Cardiac fibroblast (primary cell): ENCODE results near the gene STK32B.

ENCODE experiments used
- DNase-seq, 2 donors: peaks; one replicate each; pipeline versions ENCODE4 v3.0.0 to v3.0.0-alpha.2; 2010; ENCODE audit warnings: low read depth in 2 of 2
- H3K4me3 ChIP-seq, 2 donors: replicated peaks in 1 of 2; 1 replicate in 1 of 2; 2 replicates in 1 of 2; pipeline ENCODE4 v1.5.1; 2011; ENCODE audit warnings: low read depth in 2 of 2, low read length in 2 of 2, mild to moderate bottlenecking in 2 of 2, moderate library complexity in 1 of 2
- TF ChIP-seq, protein P1 (sequence below): IDR thresholded peaks from one replicate; pipeline ENCODE4 v1.5.1; 2011; ENCODE audit warnings: low read depth, mild to moderate bottlenecking, low read length, inconsistent platforms

Gene STK32B

DNA sequence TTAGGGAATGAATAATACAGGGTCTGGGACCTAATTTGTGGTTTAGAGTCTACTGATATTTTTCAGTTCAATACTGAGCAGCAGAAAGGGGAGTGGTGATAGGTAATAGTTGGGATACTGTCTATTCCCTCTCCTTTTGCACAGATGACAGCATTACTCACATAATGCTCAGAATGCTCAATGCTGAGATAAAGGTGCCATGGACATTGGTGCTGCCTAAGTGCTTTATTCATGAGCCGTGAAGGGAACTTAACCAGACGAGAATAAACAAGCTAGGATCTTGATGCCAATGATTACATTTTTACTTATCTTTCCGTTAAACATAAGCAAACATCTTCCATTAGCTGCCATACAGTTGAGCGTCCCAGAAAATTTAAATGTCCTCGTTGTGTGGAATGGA, 75.6 kb downstream of the STK32B start:
- no peak overlapping the region for H3K4me3 ChIP-seq
- TF ChIP-seq, protein P1, sequence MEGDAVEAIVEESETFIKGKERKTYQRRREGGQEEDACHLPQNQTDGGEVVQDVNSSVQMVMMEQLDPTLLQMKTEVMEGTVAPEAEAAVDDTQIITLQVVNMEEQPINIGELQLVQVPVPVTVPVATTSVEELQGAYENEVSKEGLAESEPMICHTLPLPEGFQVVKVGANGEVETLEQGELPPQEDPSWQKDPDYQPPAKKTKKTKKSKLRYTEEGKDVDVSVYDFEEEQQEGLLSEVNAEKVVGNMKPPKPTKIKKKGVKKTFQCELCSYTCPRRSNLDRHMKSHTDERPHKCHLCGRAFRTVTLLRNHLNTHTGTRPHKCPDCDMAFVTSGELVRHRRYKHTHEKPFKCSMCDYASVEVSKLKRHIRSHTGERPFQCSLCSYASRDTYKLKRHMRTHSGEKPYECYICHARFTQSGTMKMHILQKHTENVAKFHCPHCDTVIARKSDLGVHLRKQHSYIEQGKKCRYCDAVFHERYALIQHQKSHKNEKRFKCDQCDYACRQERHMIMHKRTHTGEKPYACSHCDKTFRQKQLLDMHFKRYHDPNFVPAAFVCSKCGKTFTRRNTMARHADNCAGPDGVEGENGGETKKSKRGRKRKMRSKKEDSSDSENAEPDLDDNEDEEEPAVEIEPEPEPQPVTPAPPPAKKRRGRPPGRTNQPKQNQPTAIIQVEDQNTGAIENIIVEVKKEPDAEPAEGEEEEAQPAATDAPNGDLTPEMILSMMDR: no peak
- no peak for DNase-seq

DNA sequence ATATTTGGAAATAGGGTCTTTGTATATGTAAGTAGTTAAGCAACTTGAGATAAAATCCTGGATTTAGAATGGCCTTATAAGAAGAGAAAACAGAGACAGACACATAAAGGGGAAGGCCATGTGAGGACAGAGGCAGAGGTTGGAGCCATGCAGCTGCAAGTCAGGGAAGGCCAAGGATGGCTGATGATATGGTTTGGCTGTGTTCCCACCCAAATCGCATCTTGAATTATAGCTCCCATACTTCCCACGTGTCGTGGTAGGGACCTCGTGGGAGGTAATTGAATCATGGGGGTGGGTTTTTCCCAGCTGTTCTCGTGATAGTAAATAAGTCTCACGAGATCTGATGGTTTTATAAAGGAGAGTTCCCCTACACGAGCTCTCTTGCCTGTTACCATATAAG, 76.3 kb downstream of the STK32B start:
- no peak overlapping the region for H3K4me3 ChIP-seq
- DNase-seq: no peak
- TF ChIP-seq, protein P1: no peak

DNA sequence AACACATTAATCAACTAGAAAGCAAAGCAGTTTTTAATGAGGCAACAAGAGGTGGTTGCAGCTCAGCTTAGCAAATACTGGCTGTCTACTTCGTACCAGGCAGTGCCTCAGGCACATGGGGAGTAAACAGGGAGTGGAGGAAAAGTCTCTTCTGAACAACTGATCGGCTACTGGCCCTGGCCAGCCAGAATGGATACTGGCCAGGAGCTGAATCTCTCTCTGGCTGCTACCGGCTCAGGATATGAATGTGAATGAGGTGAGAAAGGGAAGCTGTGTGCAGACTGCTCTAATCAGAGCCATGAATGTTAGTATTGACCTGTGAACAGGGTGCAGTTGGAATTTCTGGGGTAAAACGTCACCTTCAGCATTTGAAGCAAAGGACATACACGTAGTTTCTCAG, 77.3 kb downstream of the STK32B start:
- DNase-seq: no peak
- H3K4me3 ChIP-seq: no peak overlapping the region
- TF ChIP-seq, protein P1: no peak

DNA sequence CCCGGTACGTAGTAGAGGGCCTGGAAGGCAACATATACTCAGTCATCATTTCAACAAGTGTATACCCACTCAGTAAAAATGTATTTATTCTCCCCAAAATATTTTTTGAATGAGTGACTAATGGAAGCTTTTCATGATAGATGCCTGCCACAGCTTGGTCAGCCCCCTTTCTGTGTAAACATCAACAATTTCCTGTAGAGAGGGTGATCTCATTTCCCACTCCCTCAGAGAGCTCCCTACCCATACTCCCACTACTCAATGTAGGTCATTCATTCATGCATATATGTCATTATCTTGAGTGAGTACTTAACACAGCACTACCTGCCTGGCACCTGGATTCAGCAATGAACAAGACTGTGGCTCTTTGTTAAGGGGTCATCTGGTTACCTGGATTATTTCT, 81.9 kb downstream of the STK32B start:
- DNase-seq: no peak
- no peak overlapping the region for H3K4me3 ChIP-seq
- TF ChIP-seq, protein P1: no peak

DNA sequence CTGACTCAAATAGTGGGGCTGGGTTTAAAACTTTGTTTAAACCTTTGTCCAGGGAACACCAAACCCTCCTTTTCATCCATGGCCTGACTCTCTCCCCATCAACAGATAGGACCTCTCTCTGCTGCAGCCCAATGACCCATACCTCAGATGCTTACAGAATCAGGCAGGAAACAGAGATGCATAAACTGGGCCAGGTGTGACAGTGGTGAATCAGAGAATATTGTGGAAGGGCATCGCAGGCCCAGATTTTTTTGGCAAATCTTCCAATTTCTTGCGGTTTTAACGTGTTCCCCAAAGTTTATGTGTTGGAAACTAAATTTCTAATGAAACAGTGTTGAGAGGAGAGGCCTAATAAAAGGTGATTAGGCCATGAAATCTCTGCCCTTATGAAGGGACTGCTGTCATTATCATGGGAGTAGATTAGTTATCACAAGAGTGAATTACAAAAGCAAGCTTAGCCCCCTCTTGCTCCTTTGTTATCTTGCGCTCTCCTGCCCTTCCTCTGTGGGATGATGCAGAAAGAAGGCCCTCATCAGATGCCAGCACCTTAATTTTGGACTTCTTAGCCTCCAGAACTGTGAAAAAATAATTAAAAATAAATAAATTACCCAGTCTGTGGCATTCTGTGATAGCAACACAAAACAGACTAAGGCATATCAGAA, 82.8 kb downstream of the STK32B start:
- DNase-seq: no peak
- TF ChIP-seq, protein P1: no peak
- H3K4me3 ChIP-seq: no peak overlapping the region

DNA sequence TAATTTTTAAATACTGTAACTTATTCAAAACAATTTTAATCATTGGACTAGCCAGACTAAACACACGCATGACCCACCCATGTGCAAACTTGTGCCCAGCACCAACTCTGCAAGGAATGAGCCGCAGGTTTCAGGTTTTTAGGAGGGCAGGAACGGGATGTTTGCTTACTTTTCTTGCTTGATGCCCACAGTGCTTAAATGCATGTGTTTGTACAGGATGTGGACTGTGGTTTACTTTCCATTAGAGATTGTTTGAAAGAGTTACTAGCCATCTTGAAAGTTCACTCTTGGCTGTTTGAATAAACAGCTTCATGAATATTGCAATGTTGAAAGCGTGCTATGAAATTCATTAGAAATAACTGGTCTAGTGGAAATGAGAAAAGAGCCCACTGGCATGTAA, 83.3 kb downstream of the STK32B start:
- TF ChIP-seq, protein P1: no peak
- DNase-seq: no peak
- H3K4me3 ChIP-seq: no peak overlapping the region

DNA sequence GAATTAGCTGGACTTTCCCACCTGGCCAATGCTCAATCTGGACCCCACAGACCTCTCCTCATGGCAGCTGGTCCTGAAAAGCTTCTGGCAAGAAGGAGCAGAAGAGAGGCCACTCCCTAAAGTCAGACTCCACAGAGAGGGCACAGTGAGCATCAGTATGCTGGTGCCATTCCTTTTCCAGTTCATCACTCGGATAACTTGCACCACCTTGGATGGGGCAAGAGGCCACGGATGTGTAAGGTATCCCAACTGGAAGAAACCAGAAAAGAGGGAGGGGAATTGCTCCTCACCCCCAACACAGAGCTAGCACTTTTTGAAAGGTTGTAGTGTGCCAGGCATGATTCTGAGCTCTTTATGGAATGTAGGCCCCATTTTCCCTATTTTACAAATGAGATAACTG, 85.9 kb downstream of the STK32B start:
- TF ChIP-seq, protein P1: no peak

More for the DNA sequence above, 85.9 kb downstream of the STK32B start:
- no peak overlapping the region for H3K4me3 ChIP-seq
- no peak for DNase-seq
